Chondrocyte (in vitro differentiated cells): ENCODE results near the gene AQP9. TPM values are rescaled to one million over a fixed set of nuclear protein-coding genes. Genes with fewer than 3 reads are reported as not detected.
"Not testable (repeated sequence)": the region's sequence is repeated elsewhere in the genome, so short reads cannot be mapped to it uniquely, and the experiment has no call there.

Source experiments
- DNase-seq: peaks from one replicate; pipeline ENCODE4 v3.0.0; 2021; ENCODE audit warnings: mixed read lengths, low spot score
- H3K27ac Mint-ChIP-seq: one replicate; pipeline ENCODE4 v1.8.0; 2021; ENCODE audit warnings: mild to moderate bottlenecking, moderate library complexity, mixed read lengths; ENCODE audit not compliant: unreplicated experiment
- H3K27me3 Mint-ChIP-seq: 2 replicates; pipeline ENCODE4 v1.8.0; 2021; ENCODE audit warnings: low read depth, mixed read lengths
- H3K36me3 Mint-ChIP-seq: 2 replicates; pipeline ENCODE4 v1.8.0; 2021; ENCODE audit warnings: low read depth, mixed read lengths
- H3K4me1 Mint-ChIP-seq: 2 replicates; pipeline ENCODE4 v1.8.0; 2021; ENCODE audit warnings: low read depth, mild to moderate bottlenecking, mixed read lengths
- H3K4me3 Mint-ChIP-seq: one replicate; pipeline ENCODE4 v1.8.0; 2021; ENCODE audit warnings: mild to moderate bottlenecking, moderate library complexity, mixed read lengths; ENCODE audit not compliant: unreplicated experiment
- H3K9me3 Mint-ChIP-seq: 2 replicates; pipeline ENCODE4 v1.8.0; 2021; ENCODE audit warnings: low read depth, mixed read lengths
- CTCF ChIP-seq: fragments of 200-600 bp; sonication (generic); IDR thresholded peaks from 2 replicates; pipeline ENCODE4 v1.5.0; 2021; ENCODE audit warnings: antibody characterized with exemption, mild to moderate bottlenecking, moderate library complexity
- total RNA-seq: library from RNA; stranded (reverse); gene quantifications from 3 replicates; pipeline ENCODE4 v1.2.1, GENCODE V29; 2021

AQP9 gene
- total RNA-seq, 1 donor from 2014 or later, result not detected

- Mint-ChIP-seq H3K36me3 (no peaks in the 10 kb centered on the region), H3K27me3 (peaks cover 46% of the 10 kb centered on the region), H3K4me3 (no peak overlapping the region), H3K4me1 (no peaks in the 10 kb centered on the region), H3K27ac (no peak overlapping the region), H3K9me3 (no peaks in the 10 kb centered on the region)
- DNase-seq, result no peak
- no peak for TF ChIP-seq CTCF
Measured at GRCh38 chr15:58185439-58185838, 47.3 kb downstream of the AQP9 start.

GRCh38 chr15:58189148-58189811, 51.1 kb downstream of the AQP9 start:
- Mint-ChIP-seq H3K27ac (no peak overlapping the region), H3K4me1 (no peaks in the 10 kb centered on the region), H3K36me3 (no peaks in the 10 kb centered on the region), H3K27me3 (peaks cover 42% of the 10 kb centered on the region), H3K9me3 (no peaks in the 10 kb centered on the region), H3K4me3 (no peak overlapping the region)
- DNase-seq, result no peak
- no peak for TF ChIP-seq CTCF

GRCh38 chr15:58190419-58190818, 52.2 kb downstream of the AQP9 start:
- H3K4me1 Mint-ChIP-seq, result no peaks in the 10 kb centered on the region
- H3K4me3 Mint-ChIP-seq, result no peak overlapping the region
- H3K36me3 Mint-ChIP-seq, result peaks cover 2% of the 10 kb centered on the region
- peaks cover 41% of the 10 kb centered on the region for H3K27me3 Mint-ChIP-seq
- TF ChIP-seq CTCF, result no peak
- H3K9me3 Mint-ChIP-seq, result peaks cover 3% of the 10 kb centered on the region
- H3K27ac Mint-ChIP-seq, result no peak overlapping the region
- no peak for DNase-seq

GRCh38 chr15:58193636-58194035, 55.5 kb downstream of the AQP9 start:
- peaks cover 41% of the 10 kb centered on the region for H3K27me3 Mint-ChIP-seq
- not testable (repeated sequence) for DNase-seq, H3K36me3 Mint-ChIP-seq, H3K9me3 Mint-ChIP-seq, H3K27ac Mint-ChIP-seq, H3K4me1 Mint-ChIP-seq, H3K4me3 Mint-ChIP-seq

GRCh38 chr15:58200739-58201138, 62.6 kb downstream of the AQP9 start:
- no peak overlapping the region for H3K27ac Mint-ChIP-seq
- H3K4me1 Mint-ChIP-seq, result peaks cover 21% of the 10 kb centered on the region
- no peak overlapping the region for H3K4me3 Mint-ChIP-seq
- peaks cover 7% of the 10 kb centered on the region for H3K9me3 Mint-ChIP-seq
- H3K27me3 Mint-ChIP-seq, result peaks cover 15% of the 10 kb centered on the region
- TF ChIP-seq CTCF, result no peak
- peaks cover 6% of the 10 kb centered on the region for H3K36me3 Mint-ChIP-seq
- no peak for DNase-seq

DNA sequence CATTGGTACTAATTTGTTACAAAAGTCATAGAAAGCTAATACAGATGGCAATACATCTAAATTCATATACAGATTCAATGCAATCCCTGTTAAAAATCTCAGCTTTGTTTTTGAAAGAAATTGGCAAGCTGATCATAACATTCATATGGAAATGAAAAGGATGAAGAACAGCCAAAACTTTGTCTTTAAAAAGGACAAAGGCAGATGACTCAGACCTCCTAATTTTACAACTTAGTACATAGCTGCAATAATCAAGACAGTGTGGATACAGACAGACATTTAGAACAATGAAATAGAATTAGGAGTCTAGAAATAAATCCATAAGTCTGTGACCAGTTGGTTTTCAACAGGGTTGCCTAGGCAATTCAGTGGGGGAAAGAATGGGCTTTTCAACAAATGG, 63.3 kb downstream of the AQP9 start:
- H3K4me1 Mint-ChIP-seq, result peaks cover 21% of the 10 kb centered on the region
- no peak for DNase-seq
- TF ChIP-seq CTCF, result no peak
- peaks cover 10% of the 10 kb centered on the region for H3K27me3 Mint-ChIP-seq
- H3K9me3 Mint-ChIP-seq, result peaks cover 3% of the 10 kb centered on the region
- H3K27ac Mint-ChIP-seq, result no peak overlapping the region
- no peak overlapping the region for H3K4me3 Mint-ChIP-seq
- H3K36me3 Mint-ChIP-seq, result peaks cover 2% of the 10 kb centered on the region
